Central memory CD8-positive, alpha-beta T cell (primary cell): ENCODE data around the gene NR3C2.
"Not testable (repeated sequence)": the region's sequence is repeated elsewhere in the genome, so short reads cannot be mapped to it uniquely, and the experiment has no call there.

Source experiments
- ATAC-seq: fragments of 150-1000 bp; cut with Tn5 transposase; replicated peaks from 2 replicates; pipeline ENCODE4 v1.10.0; 2022; ENCODE audit warnings: mild to moderate bottlenecking, moderate FRiP score, moderate number of reproducible peaks; ENCODE audit not compliant: poor library complexity, severe bottlenecking; ENCODE audit errors: extremely low read depth
- DNase-seq, 2 donors: peaks; one replicate each; pipeline ENCODE4 v3.0.0; 2021; ENCODE audit warnings: low spot score in 2 of 2
- H3K27ac Mint-ChIP-seq: one replicate; pipeline ENCODE4 v1.8.0; 2022; ENCODE audit warnings: low read depth, mild to moderate bottlenecking, moderate library complexity, mixed read lengths
- H3K27me3 Mint-ChIP-seq: one replicate; pipeline ENCODE4 v1.8.0; 2022; ENCODE audit warnings: mixed read lengths
- H3K36me3 Mint-ChIP-seq: one replicate; pipeline ENCODE4 v1.8.0; 2022; ENCODE audit warnings: mild to moderate bottlenecking, moderate library complexity, mixed read lengths; ENCODE audit not compliant: insufficient read depth
- H3K4me1 Mint-ChIP-seq: one replicate; pipeline ENCODE4 v1.8.0; 2022; ENCODE audit warnings: mixed read lengths
- H3K4me3 Mint-ChIP-seq: one replicate; pipeline ENCODE4 v1.8.0; 2022; ENCODE audit warnings: mild to moderate bottlenecking, moderate library complexity, mixed read lengths
- H3K9me3 Mint-ChIP-seq: one replicate; pipeline ENCODE4 v1.8.0; 2022; ENCODE audit warnings: mixed read lengths

Gene NR3C2

GRCh38 chr4:148327683-148328082 lies 114.5 kb downstream of the NR3C2 start:
- H3K4me3 Mint-ChIP-seq, result no peak overlapping the region
- H3K4me1 Mint-ChIP-seq, result peaks cover 28% of the 10 kb centered on the region
- no peak overlapping the region for H3K27ac Mint-ChIP-seq
- no peaks in the 10 kb centered on the region for H3K27me3 Mint-ChIP-seq
- DNase-seq (no peak), ATAC-seq (no peak)
- peaks cover 3% of the 10 kb centered on the region for H3K36me3 Mint-ChIP-seq
- H3K9me3 Mint-ChIP-seq, result no peaks in the 10 kb centered on the region

GRCh38 chr4:148323316-148323715 lies 118.9 kb downstream of the NR3C2 start:
- H3K9me3 Mint-ChIP-seq, H3K36me3 Mint-ChIP-seq, H3K4me3 Mint-ChIP-seq, H3K27ac Mint-ChIP-seq, ATAC-seq, DNase-seq, H3K27me3 Mint-ChIP-seq: not testable (repeated sequence)
- peaks cover 14% of the 10 kb centered on the region for H3K4me1 Mint-ChIP-seq

- H3K36me3 Mint-ChIP-seq, result no peaks in the 10 kb centered on the region
- H3K9me3 Mint-ChIP-seq, result no peaks in the 10 kb centered on the region
- H3K4me3 Mint-ChIP-seq, result no peak overlapping the region
- H3K4me1 Mint-ChIP-seq, result peaks cover 12% of the 10 kb centered on the region
- no peak for ATAC-seq
- H3K27ac Mint-ChIP-seq, result no peak overlapping the region
- H3K27me3 Mint-ChIP-seq, result no peaks in the 10 kb centered on the region
- DNase-seq, result no peak
These were observed 127.2 kb downstream of the NR3C2 start for GRCh38 chr4:148315049-148315448.

- Mint-ChIP-seq H3K27ac (no peak overlapping the region), H3K27me3 (no peaks in the 10 kb centered on the region), H3K36me3 (no peaks in the 10 kb centered on the region), H3K9me3 (no peaks in the 10 kb centered on the region), H3K4me1 (peaks cover 18% of the 10 kb centered on the region), H3K4me3 (no peak overlapping the region)
- DNase-seq (no peak), ATAC-seq (no peak)
These were observed 129.2 kb downstream of the NR3C2 start for GRCh38 chr4:148312956-148313490.

DNA sequence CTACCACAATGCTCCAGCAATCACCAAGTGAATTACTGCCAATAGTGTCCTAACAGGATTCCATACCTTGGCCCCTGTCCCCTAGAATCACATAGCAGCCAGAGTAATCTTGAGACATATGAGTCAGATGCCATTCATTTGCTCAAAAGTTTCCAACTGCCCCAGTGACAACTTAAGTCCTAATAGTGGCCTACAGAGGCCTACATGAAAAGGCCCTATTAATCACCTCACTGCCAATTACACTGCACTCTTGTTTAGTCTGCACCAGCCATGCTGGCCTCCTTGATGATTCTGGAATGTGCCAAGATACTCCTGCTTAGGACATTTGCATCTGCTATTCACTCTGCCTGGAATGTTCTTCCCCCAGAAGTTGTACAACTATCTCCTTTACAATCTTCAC lies 130.7 kb downstream of the NR3C2 start:
- H3K36me3 Mint-ChIP-seq, result no peaks in the 10 kb centered on the region
- ATAC-seq, result no peak
- no peaks in the 10 kb centered on the region for H3K27me3 Mint-ChIP-seq
- no peaks in the 10 kb centered on the region for H3K9me3 Mint-ChIP-seq
- DNase-seq, result no peak
- no peak overlapping the region for H3K4me3 Mint-ChIP-seq
- H3K4me1 Mint-ChIP-seq, result peaks cover 23% of the 10 kb centered on the region
- no peak overlapping the region for H3K27ac Mint-ChIP-seq

- no peaks in the 10 kb centered on the region for H3K9me3 Mint-ChIP-seq
- H3K36me3 Mint-ChIP-seq, result no peaks in the 10 kb centered on the region
- no peak overlapping the region for H3K4me3 Mint-ChIP-seq
- no peak overlapping the region for H3K27ac Mint-ChIP-seq
- no peak for DNase-seq
- no peaks in the 10 kb centered on the region for H3K27me3 Mint-ChIP-seq
- peaks cover 28% of the 10 kb centered on the region for H3K4me1 Mint-ChIP-seq
- no peak for ATAC-seq
These were observed 131.5 kb downstream of the NR3C2 start for GRCh38 chr4:148310756-148311155.

GRCh38 chr4:148305751-148306150 lies 136.5 kb downstream of the NR3C2 start:
- DNase-seq (no peak), ATAC-seq (no peak)
- H3K36me3 Mint-ChIP-seq, result no peaks in the 10 kb centered on the region
- no peaks in the 10 kb centered on the region for H3K27me3 Mint-ChIP-seq
- H3K4me1 Mint-ChIP-seq, result peaks cover 16% of the 10 kb centered on the region
- no peaks in the 10 kb centered on the region for H3K9me3 Mint-ChIP-seq
- H3K27ac Mint-ChIP-seq, result no peak overlapping the region
- no peak overlapping the region for H3K4me3 Mint-ChIP-seq

DNA sequence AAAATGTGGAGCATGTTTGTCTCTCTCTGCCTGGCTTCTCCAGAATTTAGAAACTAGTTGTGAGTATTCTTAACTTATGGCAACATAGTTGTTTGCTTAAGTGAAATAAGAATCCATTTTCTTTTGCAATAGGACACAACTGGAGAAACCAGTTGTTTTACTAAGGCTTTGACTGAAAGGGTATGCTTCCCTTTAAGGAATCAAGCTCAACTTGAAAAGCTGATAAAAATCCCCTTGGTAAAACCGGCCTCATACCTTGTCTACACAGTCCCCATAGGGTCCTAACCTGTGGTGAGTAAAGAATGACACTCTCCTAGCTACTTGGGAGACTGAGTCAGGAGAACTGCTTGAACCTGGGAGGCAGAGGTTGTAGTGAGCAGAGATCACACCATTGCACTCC lies 139.8 kb downstream of the NR3C2 start:
- ATAC-seq, result no peak
- Mint-ChIP-seq H3K27me3 (no peaks in the 10 kb centered on the region), H3K27ac (no peak overlapping the region), H3K9me3 (no peaks in the 10 kb centered on the region), H3K4me1 (peaks cover 16% of the 10 kb centered on the region), H3K36me3 (no peaks in the 10 kb centered on the region), H3K4me3 (no peak overlapping the region)
- no peak for DNase-seq

GRCh38 chr4:148300877-148301276 lies 141.3 kb downstream of the NR3C2 start:
- Mint-ChIP-seq H3K27me3 (no peaks in the 10 kb centered on the region), H3K9me3 (no peaks in the 10 kb centered on the region), H3K4me1 (peaks cover 11% of the 10 kb centered on the region), H3K27ac (no peak overlapping the region), H3K4me3 (no peak overlapping the region), H3K36me3 (no peaks in the 10 kb centered on the region)
- ATAC-seq, result no peak
- DNase-seq, result no peak

- Mint-ChIP-seq H3K27ac (no peak overlapping the region), H3K4me3 (no peak overlapping the region), H3K27me3 (no peaks in the 10 kb centered on the region), H3K36me3 (no peaks in the 10 kb centered on the region), H3K4me1 (peaks cover 17% of the 10 kb centered on the region), H3K9me3 (no peaks in the 10 kb centered on the region)
- DNase-seq (no peak), ATAC-seq (no peak)
These were observed 142.9 kb downstream of the NR3C2 start for GRCh38 chr4:148299337-148299736.

DNA sequence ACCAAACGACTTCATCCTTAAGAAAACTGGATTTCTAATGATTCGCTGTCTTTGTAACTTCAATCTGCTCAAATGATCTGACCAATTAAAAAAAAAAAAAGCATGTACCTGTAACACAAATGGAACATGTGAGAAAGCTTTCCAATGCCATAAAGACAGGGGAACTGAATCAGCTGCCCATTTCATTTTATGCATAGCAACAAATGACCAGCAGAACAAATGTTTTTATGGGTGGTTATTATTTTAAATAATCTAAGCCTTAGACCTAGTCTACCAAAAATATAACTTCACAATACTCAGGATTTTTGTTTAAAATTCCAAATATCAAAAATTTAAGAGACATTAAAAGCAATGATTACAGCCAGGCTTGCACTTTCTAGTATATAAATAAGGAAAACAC lies 145.7 kb downstream of the NR3C2 start:
- H3K27ac Mint-ChIP-seq, result no peak overlapping the region
- H3K9me3 Mint-ChIP-seq, result no peaks in the 10 kb centered on the region
- DNase-seq, result no peak
- H3K4me1 Mint-ChIP-seq, result peaks cover 17% of the 10 kb centered on the region
- no peaks in the 10 kb centered on the region for H3K27me3 Mint-ChIP-seq
- H3K36me3 Mint-ChIP-seq, result no peaks in the 10 kb centered on the region
- ATAC-seq, result no peak
- H3K4me3 Mint-ChIP-seq, result no peak overlapping the region

DNA sequence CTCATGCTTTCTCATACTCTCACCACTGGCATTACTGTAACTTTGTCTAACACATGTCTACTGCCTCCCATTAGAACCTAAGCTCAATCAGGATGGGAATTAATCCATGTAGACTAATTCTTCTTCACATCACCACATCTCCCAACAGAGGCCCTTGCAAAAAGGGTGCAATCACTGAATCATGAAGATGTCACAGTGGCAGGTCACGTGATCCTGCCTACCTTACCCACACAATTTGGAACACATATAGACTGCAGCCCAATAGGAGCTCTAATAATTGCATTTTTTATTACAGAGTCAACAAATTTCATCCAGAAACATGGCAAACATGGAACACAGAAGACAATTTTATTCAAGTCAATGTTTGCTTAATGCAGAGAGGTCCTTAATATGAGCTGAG lies 146.6 kb downstream of the NR3C2 start:
- H3K36me3 Mint-ChIP-seq, result no peaks in the 10 kb centered on the region
- peaks cover 17% of the 10 kb centered on the region for H3K4me1 Mint-ChIP-seq
- H3K4me3 Mint-ChIP-seq, result no peak overlapping the region

DNA sequence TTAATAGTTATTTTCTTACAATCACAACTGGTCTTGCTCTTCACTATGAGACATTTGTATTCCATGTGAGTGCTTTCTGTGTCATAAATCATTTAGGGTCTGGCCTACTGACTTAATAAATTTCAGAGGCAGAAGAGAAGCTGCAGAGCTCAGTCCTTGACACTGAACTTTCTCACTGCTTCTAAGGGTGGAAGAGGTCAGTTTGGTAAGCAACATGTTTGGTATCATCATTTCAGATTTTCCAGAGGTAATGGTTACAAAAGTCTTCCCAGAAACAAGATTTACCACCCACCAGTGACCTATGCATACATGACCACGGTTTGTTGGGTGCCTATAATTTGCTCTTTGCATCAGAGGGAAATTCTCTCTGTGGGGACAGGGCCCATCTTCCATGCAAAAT lies 148.6 kb downstream of the NR3C2 start:
- H3K27ac Mint-ChIP-seq, result no peak overlapping the region
- ATAC-seq, result no peak

More for the DNA sequence above, 146.6 kb downstream of the NR3C2 start:
- H3K27ac Mint-ChIP-seq, result no peak overlapping the region
- DNase-seq (no peak), ATAC-seq (no peak)
- H3K9me3 Mint-ChIP-seq, result no peaks in the 10 kb centered on the region
- no peaks in the 10 kb centered on the region for H3K27me3 Mint-ChIP-seq

GRCh38 chr4:148292686-148293085 lies 149.5 kb downstream of the NR3C2 start:
- Mint-ChIP-seq H3K27me3 (no peaks in the 10 kb centered on the region), H3K4me3 (no peak overlapping the region), H3K9me3 (no peaks in the 10 kb centered on the region), H3K4me1 (peaks cover 11% of the 10 kb centered on the region), H3K36me3 (no peaks in the 10 kb centered on the region), H3K27ac (no peak overlapping the region)
- ATAC-seq (no peak), DNase-seq (no peak)

More for the DNA sequence above, 148.6 kb downstream of the NR3C2 start:
- H3K36me3 Mint-ChIP-seq, result no peaks in the 10 kb centered on the region
- H3K4me1 Mint-ChIP-seq, result peaks cover 18% of the 10 kb centered on the region
- H3K27me3 Mint-ChIP-seq, result no peaks in the 10 kb centered on the region
- no peak for DNase-seq
- H3K4me3 Mint-ChIP-seq, result no peak overlapping the region
- no peaks in the 10 kb centered on the region for H3K9me3 Mint-ChIP-seq
